Anterior cingulate cortex (tissue), 58 donors: ENCODE measurements around the gene WWC1.

Experiments used
- DNase-seq, 58 donors: peaks; one replicate each; lab custom pipeline; 2025; lab: John Stamatoyannopoulos, UW

The WWC1 gene

GRCh38 chr5:168291342-168291963, at the start of gene WWC1:
TSS of gene WWC1 (plus strand) at chr5:168291645. CDS start at chr5:168292153, 508 bp downstream.
- peak in 41 of 58 donors; percentile 16 to 72 (median 44) for DNase-seq

GRCh38 chr5:168244838-168245559, 46.4 kb upstream of the WWC1 start:
- peak in 4 of 58 donors; percentile 15 to 30 (median 26) for DNase-seq

- DNase-seq: no peak
Observed at GRCh38 chr5:168249923-168250322, 41.5 kb upstream of the WWC1 start.

GRCh38 chr5:168251259-168251658, 40.2 kb upstream of the WWC1 start:
- peak in 5 of 58 donors; percentile 4 to 59 (median 40) for DNase-seq

- DNase-seq: no peak
Observed at GRCh38 chr5:168254013-168254693, 37.3 kb upstream of the WWC1 start.

GRCh38 chr5:168260353-168261226, 30.9 kb upstream of the WWC1 start:
- DNase-seq: no peak

- DNase-seq: no peak
Observed at GRCh38 chr5:168261227-168261571, 30.2 kb upstream of the WWC1 start.

GRCh38 chr5:168262042-168262743, 29.3 kb upstream of the WWC1 start:
- DNase-seq: no peak

- no peak for DNase-seq
Observed at GRCh38 chr5:168263121-168263520, 28.3 kb upstream of the WWC1 start.

- no peak for DNase-seq
Observed at GRCh38 chr5:168266016-168266415, 25.4 kb upstream of the WWC1 start.

- peak; percentile 46 to 94 (median 80) for DNase-seq
Observed at GRCh38 chr5:168268949-168269936, 22.2 kb upstream of the WWC1 start.

- no peak for DNase-seq
Observed at GRCh38 chr5:168269937-168270330, 21.5 kb upstream of the WWC1 start.

GRCh38 chr5:168270476-168270875, 21.0 kb upstream of the WWC1 start:
- DNase-seq: no peak

GRCh38 chr5:168273056-168273980, 18.1 kb upstream of the WWC1 start:
- no peak for DNase-seq

GRCh38 chr5:168274406-168274805, 17.0 kb upstream of the WWC1 start:
- no peak for DNase-seq

GRCh38 chr5:168275940-168276339, 15.5 kb upstream of the WWC1 start:
- no peak for DNase-seq

GRCh38 chr5:168282120-168282519, 9.3 kb upstream of the WWC1 start:
- DNase-seq: peak in 2 of 58 donors; percentile 13 to 20

- no peak for DNase-seq
Observed at GRCh38 chr5:168284809-168285208, 6.6 kb upstream of the WWC1 start.
